Natural killer cell (primary cell): ENCODE results near the gene ATP13A3. TPM values are rescaled to one million over a fixed set of nuclear protein-coding genes. Genes with fewer than 3 reads are reported as not detected.

Source experiments
- ATAC-seq, 3 donors: fragments of 150-1000 bp in 2 of 3; fragments of 200-7000 bp in 1 of 3; cut with Tn5 transposase; 1 replicate in 1 of 3; 2 replicates in 2 of 3; pipeline ENCODE4 v1.10.0; 2021; ENCODE audit warnings: mild to moderate bottlenecking in 2 of 3, moderate library complexity in 2 of 3
- DNase-seq, 2 donors: peaks; one replicate each; pipeline versions ENCODE4 v3.0.0 to v3.0.0-alpha.2; 2013 to 2021; ENCODE audit warnings: mixed read lengths in 1 of 2
- H3K27ac ChIP-seq: one replicate; pipeline ENCODE4 v1.5.1; 2013; ENCODE audit warnings: mild to moderate bottlenecking, low read length
- H3K27me3 ChIP-seq: one replicate; pipeline ENCODE4 v1.6.1; 2013; ENCODE audit warnings: low read length; ENCODE audit not compliant: control insufficient read depth, insufficient read depth
- H3K36me3 ChIP-seq: one replicate; pipeline ENCODE4 v1.6.1; 2013; ENCODE audit warnings: low read length; ENCODE audit not compliant: control insufficient read depth, insufficient read depth
- H3K4me1 ChIP-seq: one replicate; pipeline ENCODE4 v1.6.1; 2013; ENCODE audit warnings: low read length; ENCODE audit not compliant: control insufficient read depth, insufficient read depth
- H3K4me3 ChIP-seq: one replicate; pipeline ENCODE4 v1.5.1; 2013; ENCODE audit warnings: low read length
- H3K9me3 ChIP-seq: one replicate; pipeline ENCODE4 v1.6.1; 2013; ENCODE audit warnings: low read length; ENCODE audit not compliant: control insufficient read depth, insufficient read depth
- H3K27ac Mint-ChIP-seq, 2 donors: one replicate each; pipeline ENCODE4 v1.8.0; 2022; ENCODE audit warnings: mild to moderate bottlenecking in 2 of 2, mixed read lengths in 2 of 2, moderate library complexity in 1 of 2
- H3K27me3 Mint-ChIP-seq, 2 donors: one replicate each; pipeline ENCODE4 v1.8.0; 2022; ENCODE audit warnings: low read depth in 2 of 2, mixed read lengths in 2 of 2
- H3K36me3 Mint-ChIP-seq: one replicate; pipeline ENCODE4 v1.8.0; 2022; ENCODE audit warnings: mixed read lengths
- H3K4me1 Mint-ChIP-seq, 2 donors: one replicate each; pipeline ENCODE4 v1.8.0; 2022; ENCODE audit warnings: mixed read lengths in 2 of 2
- H3K4me3 Mint-ChIP-seq: one replicate; pipeline ENCODE4 v1.8.0; 2022; ENCODE audit warnings: mild to moderate bottlenecking, moderate library complexity, mixed read lengths
- H3K9me3 Mint-ChIP-seq, 2 donors: one replicate each; pipeline ENCODE4 v1.8.0; 2022; ENCODE audit warnings: mixed read lengths in 2 of 2
- CTCF ChIP-seq: fragments of 200-600 bp; IDR thresholded peaks from one replicate; pipeline ENCODE4 v1.8.0; 2022; ENCODE audit warnings: antibody characterized with exemption
- WGBS: methylation state at CpG from one replicate; pipeline ENCODE4 v1.1.7; 2013; ENCODE audit warnings: missing lambda C conversion rate; ENCODE audit not compliant: insufficient coverage; 5-methylcytosine and 5-hydroxymethylcytosine counted together
- intact Hi-C: fragments of 100-400 bp; cut with micrococcal nuclease; formaldehyde crosslinking; loops from one replicate; pipeline ENCODE4 v1.14.2; 2022
- total RNA-seq, 4 donors: library from RNA; stranded (reverse); fragments of 120-200 nt in 1 of 4; gene quantifications; one replicate each; pipeline versions ENCODE4 v1.2.3 to v1.2.4, GENCODE V29; 2013 to 2022

The ATP13A3 gene
- total RNA-seq, 3 donors from 2014 or later (not counting 1 experiment from before 2014, with no cell fraction given): 62.9 to 79.2 (median 64.2) TPM

DNA sequence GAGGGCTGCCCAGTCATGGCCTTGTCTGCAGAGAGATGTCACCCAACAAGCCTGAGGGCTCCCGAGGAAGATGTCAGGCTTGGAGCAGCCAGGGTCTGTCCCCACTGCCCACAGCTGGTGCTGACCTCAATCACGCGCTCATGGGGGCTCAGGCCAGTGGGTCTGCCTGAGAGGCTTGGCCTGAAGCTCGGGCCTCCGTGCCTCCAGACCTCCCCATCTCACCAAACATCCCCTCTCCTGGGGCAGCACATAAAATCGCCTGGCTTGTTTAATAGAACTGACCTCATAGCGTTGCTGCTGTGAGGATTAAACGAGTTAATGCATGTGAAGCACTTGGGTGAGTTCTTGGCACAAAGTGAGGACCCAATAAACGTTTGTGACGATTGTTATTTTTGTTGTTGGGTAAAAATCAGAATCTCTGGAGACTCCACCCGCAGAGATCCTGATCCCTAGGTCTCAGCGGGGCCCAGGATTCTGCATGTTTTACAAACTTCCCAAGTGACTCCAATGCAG lies 120.8 kb downstream of the ATP13A3 start:
- Histone ChIP-seq H3K4me1 (no peaks in the 10 kb centered on the region), H3K27ac (no peak overlapping the region), H3K27me3 (peaks cover 6% of the 10 kb centered on the region), H3K4me3 (no peak overlapping the region), H3K36me3 (no peaks in the 10 kb centered on the region), H3K9me3 (no peaks in the 10 kb centered on the region)
- TF ChIP-seq CTCF: no peak
- intact Hi-C loops: no loop called here
- Mint-ChIP-seq H3K4me3 (no peak overlapping the region), H3K4me1 (no peaks in the 10 kb centered on the region), H3K36me3 (no peaks in the 10 kb centered on the region), H3K9me3 (no peaks in the 10 kb centered on the region), H3K27me3 (peaks cover 7 to 33% of the 10 kb centered on the region in 2 donors), H3K27ac (no peak overlapping the region)
- DNase-seq (no peak), ATAC-seq (no peak)
- 80% methylated on average over 12 of the region's 12 CpGs for WGBS

- Histone ChIP-seq H3K4me1 (no peaks in the 10 kb centered on the region), H3K27ac (no peak overlapping the region), H3K36me3 (no peaks in the 10 kb centered on the region), H3K4me3 (no peak overlapping the region), H3K27me3 (peaks cover 6% of the 10 kb centered on the region), H3K9me3 (no peaks in the 10 kb centered on the region)
- ATAC-seq: no peak
- WGBS: 98% methylated on average over 6 of the region's 6 CpGs
- Mint-ChIP-seq H3K27ac (no peak overlapping the region), H3K27me3 (peaks cover 7 to 30% of the 10 kb centered on the region in 2 donors), H3K4me3 (no peak overlapping the region), H3K4me1 (no peaks in the 10 kb centered on the region), H3K9me3 (no peaks in the 10 kb centered on the region), H3K36me3 (no peaks in the 10 kb centered on the region)
- no peak for TF ChIP-seq CTCF
- no peak for DNase-seq
- intact Hi-C loops: no loop called here
Measured at GRCh38 chr3:194365526-194365925, 121.3 kb downstream of the ATP13A3 start.

DNA sequence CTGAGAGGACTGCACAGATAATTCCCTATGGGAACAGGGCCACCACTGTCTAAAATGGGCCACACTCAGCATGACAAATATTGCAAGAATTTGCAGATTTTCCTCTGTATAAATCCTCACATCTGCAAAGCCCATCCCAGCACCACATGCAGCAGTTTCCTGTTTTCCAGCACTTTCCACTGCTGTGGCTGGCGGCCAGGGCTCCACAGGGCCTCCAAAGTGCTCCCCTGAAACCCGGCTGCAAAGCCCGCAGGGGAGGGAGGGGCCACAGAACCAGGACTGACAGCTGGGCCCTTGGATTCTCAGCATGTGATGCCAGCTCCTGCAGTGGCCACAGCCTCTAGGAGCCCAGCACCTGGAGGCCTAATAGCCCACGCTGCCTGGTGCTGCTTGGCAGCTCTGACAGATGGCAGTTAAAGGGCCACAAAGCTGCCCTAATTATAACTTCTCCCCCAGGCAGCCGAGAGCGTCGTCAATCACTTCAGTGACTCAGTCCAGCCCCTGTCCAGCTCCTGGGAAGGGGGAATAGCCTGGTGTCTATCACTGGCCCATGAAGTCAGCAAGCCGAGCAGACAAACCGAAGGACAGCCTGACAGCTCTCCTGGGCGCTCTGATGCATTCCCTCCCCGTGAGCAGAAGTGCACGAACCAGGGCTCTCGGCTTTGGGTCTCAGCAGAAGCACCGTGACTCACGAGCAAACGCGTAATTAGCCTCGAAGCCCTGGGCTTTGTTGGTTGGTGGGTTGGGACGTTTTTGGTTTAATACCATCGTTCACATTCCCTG lies 122.0 kb downstream of the ATP13A3 start:
- H3K4me3 Mint-ChIP-seq: no peak overlapping the region
- H3K9me3 ChIP-seq: no peaks in the 10 kb centered on the region
- no peaks in the 10 kb centered on the region for H3K36me3 ChIP-seq
- no peak for TF ChIP-seq CTCF
- H3K36me3 Mint-ChIP-seq: no peaks in the 10 kb centered on the region
- no peak overlapping the region for H3K4me3 ChIP-seq
- no peak overlapping the region for H3K27ac ChIP-seq
- no peak for DNase-seq
- no peaks in the 10 kb centered on the region for H3K4me1 Mint-ChIP-seq
- no peaks in the 10 kb centered on the region for H3K9me3 Mint-ChIP-seq
- 87% methylated on average over 20 of the region's 20 CpGs for WGBS
- no peaks in the 10 kb centered on the region for H3K4me1 ChIP-seq
- H3K27ac Mint-ChIP-seq: no peak overlapping the region
- no peak for ATAC-seq
- peaks cover 10 to 29% of the 10 kb centered on the region in 2 donors for H3K27me3 Mint-ChIP-seq
- intact Hi-C loops: no loop called here
- H3K27me3 ChIP-seq: peaks cover 6% of the 10 kb centered on the region

- no peaks in the 10 kb centered on the region for H3K36me3 ChIP-seq
- Mint-ChIP-seq H3K9me3 (no peaks in the 10 kb centered on the region), H3K36me3 (no peaks in the 10 kb centered on the region), H3K4me3 (no peak overlapping the region), H3K27ac (no peak overlapping the region), H3K27me3 (peaks cover 11 to 30% of the 10 kb centered on the region in 2 donors), H3K4me1 (no peaks in the 10 kb centered on the region)
- H3K9me3 ChIP-seq: no peaks in the 10 kb centered on the region
- H3K27me3 ChIP-seq: peaks cover 4% of the 10 kb centered on the region
- H3K4me3 ChIP-seq: no peak overlapping the region
- no peak overlapping the region for H3K27ac ChIP-seq
- TF ChIP-seq CTCF: no peak
- WGBS: 74% methylated on average over 3 of the region's 3 CpGs
- no peaks in the 10 kb centered on the region for H3K4me1 ChIP-seq
- intact Hi-C loops: no loop called here
- no peak for DNase-seq
- no peak for ATAC-seq
Measured at GRCh38 chr3:194364314-194364651, 122.5 kb downstream of the ATP13A3 start.
